B cell (primary cell): ENCODE measurements around the gene CDC14A.

ENCODE experiments used
- CTCF ChIP-seq: fragments of 200-600 bp; IDR thresholded peaks from one replicate; pipeline ENCODE4 v1.8.0; 2022; ENCODE audit warnings: antibody characterized with exemption, mild to moderate bottlenecking
- EZH2 ChIP-seq: IDR thresholded peaks from 2 replicates; pipeline ENCODE4 v1.6.1; 2012; ENCODE audit warnings: borderline replicate concordance, low read depth, mild to moderate bottlenecking, moderate library complexity, low read length; ENCODE audit not compliant: insufficient read depth, poor library complexity, severe bottlenecking

- no peak for TF ChIP-seq EZH2
- TF ChIP-seq CTCF, result no peak
These were observed 13.9 kb downstream of the CDC14A start for GRCh38 chr1:100366209-100366525.
